SHP77 (cell line): ENCODE measurements around the gene CEP120.

Source experiments
- DNase-seq, 2 experiments: peaks; one replicate each; lab custom pipeline; 2025; lab: John Stamatoyannopoulos, UW

CEP120 gene

DNA sequence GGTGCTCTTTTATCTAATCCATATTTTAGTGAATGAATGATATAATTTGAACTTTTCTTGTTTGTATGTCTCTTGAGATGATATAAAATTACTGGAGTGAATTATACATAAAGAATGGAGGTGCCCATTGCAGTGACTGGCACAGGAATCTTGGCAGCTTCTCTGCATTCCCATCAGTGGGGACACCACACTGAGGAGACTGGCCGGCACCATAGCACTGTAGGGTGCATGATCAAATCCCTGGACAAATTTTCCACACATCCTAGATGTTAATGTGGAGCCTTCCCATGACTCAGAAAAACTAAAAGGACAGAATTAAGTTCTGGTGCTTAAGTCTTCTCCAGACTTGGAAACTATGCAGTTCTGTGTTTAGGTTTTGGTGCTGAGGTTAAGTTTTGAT is 124.1 kb downstream of the CEP120 start:
- DNase-seq, result no peak

- DNase-seq, result no peak
Observed at GRCh38 chr5:123298335-123299030, 124.7 kb downstream of the CEP120 start.

- DNase-seq, result no peak
Observed at GRCh38 chr5:123297866-123298265, 125.3 kb downstream of the CEP120 start.

- no peak for DNase-seq
Observed at GRCh38 chr5:123297198-123297831, 125.9 kb downstream of the CEP120 start.
